Activated naive CD4-positive, alpha-beta T cell treated with anti-CD3 and anti-CD28 coated beads, Interleukin-2, amount 10 ng/mL, durations not matched to agents 7 days and 5 days (primary cell): ENCODE results near the gene FOXN3.
"Not testable (repeated sequence)": the region's sequence is repeated elsewhere in the genome, so short reads cannot be mapped to it uniquely, and the experiment has no call there.

Experiments used
- CTCF ChIA-PET: fragments of 350-600 bp; sonication (Branson Sonifier 250); formaldehyde crosslinking; loops from one replicate; lab custom pipeline; 2021; ENCODE audit warnings: antibody characterized with exemption; lab: Charles Lee
- DNase-seq: peaks from one replicate; pipeline ENCODE4 v3.0.0-alpha.2; 2020
- H3K27ac Mint-ChIP-seq: one replicate; pipeline ENCODE4 v1.8.0; 2021; ENCODE audit warnings: mild to moderate bottlenecking, moderate library complexity, mixed read lengths
- H3K27me3 Mint-ChIP-seq: one replicate; pipeline ENCODE4 v1.8.0; 2021; ENCODE audit warnings: mild to moderate bottlenecking, mixed read lengths
- H3K36me3 Mint-ChIP-seq: one replicate; pipeline ENCODE4 v1.8.0; 2021; ENCODE audit warnings: mixed read lengths
- H3K4me1 Mint-ChIP-seq: one replicate; pipeline ENCODE4 v1.8.0; 2021; ENCODE audit warnings: mixed read lengths
- H3K4me3 Mint-ChIP-seq: one replicate; pipeline ENCODE4 v1.8.0; 2021; ENCODE audit warnings: mild to moderate bottlenecking, moderate library complexity, mixed read lengths
- H3K9me3 Mint-ChIP-seq: one replicate; pipeline ENCODE4 v1.8.0; 2021; ENCODE audit warnings: mixed read lengths

The FOXN3 gene

GRCh38 chr14:89178376-89178775, 238.7 kb downstream of the FOXN3 start:
- no peaks in the 10 kb centered on the region for H3K27me3 Mint-ChIP-seq

DNA sequence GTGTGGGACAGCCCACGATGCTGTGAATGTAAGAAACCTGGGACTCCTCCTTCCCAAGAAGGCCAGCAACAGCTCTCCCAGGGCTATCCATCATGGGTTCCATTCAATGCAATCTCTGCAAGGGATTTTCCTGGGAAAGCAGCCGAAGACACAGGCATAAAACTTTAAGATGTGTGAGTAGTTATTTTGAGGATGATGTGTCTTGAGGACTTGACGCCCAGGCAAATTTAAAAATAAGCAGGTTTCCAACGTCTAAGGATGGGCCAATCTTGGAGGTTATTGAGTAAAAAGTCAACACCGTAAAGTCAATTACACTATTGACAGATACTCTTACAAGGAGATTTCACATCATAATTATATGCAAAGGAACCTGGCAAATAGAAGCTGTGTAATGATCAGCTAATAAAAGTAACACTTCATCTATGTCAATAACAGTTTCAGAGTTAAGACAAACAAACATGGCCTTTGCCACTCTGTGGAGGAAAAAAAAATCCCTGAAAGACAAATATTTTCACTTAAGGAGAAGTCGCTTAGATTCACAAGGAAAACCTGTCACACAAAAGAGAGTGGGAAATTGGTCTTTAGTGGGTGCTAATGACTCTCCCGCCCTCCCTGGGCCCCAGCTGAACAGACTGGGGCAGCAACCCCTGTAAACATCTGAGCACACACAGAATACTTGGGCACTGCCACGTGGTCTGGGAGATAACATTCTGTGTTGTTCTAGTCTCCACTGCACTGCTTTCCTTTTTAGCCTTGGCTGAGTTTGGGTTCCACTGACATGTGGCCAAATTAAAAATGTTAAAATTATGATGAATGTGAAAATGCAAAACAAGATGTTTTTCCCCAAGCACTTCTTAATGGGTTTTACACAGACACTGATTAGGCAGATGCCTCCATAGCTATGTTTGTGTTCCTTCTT, 240.9 kb downstream of the FOXN3 start:
- Mint-ChIP-seq H3K27me3 (no peaks in the 10 kb centered on the region), H3K4me1 (peaks cover 8% of the 10 kb centered on the region), H3K4me3 (no peak overlapping the region), H3K27ac (no peak overlapping the region), H3K36me3 (peaks cover 22% of the 10 kb centered on the region), H3K9me3 (peaks cover 2% of the 10 kb centered on the region)
- no peak for DNase-seq
- CTCF ChIA-PET, result interaction anchor here (1.0 to 3.0 kb wide), 5 partner anchors 10 to 591 kb away, joined by 3 to 15 read pairs (median 9); no protein-coding TSS in a partner anchor

More at GRCh38 chr14:89178376-89178775, 238.7 kb downstream of the FOXN3 start:
- Mint-ChIP-seq H3K4me1 (peaks cover 8% of the 10 kb centered on the region), H3K9me3 (no peaks in the 10 kb centered on the region), H3K27ac (no peak overlapping the region), H3K36me3 (peaks cover 15% of the 10 kb centered on the region), H3K4me3 (no peak overlapping the region)
- CTCF ChIA-PET, result interaction anchor here (0.6 to 3.0 kb wide), 9 partner anchors 8 to 736 kb away, joined by 3 to 15 read pairs (median 4); no protein-coding TSS in a partner anchor
- DNase-seq, result no peak

DNA sequence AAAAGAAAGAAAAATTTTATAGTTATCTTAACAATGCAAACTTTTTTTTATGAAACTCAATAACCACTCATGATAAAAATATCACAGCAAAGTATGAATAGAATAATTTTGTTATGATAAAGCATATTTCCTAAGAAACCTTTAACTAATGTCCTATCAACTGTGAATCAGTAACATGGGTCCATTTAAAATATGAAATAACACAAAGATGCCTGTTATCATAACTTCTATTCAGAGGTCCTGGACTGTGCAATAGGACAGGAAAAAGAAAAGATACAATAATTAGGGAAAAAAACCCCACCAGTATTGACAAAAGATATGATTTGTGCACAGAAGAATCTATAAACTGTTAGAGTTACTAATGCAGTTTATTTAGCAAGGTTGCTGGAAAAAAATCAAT, 245.4 kb downstream of the FOXN3 start:
- Mint-ChIP-seq H3K9me3 (peaks cover 2% of the 10 kb centered on the region), H3K27ac (no peak overlapping the region), H3K4me3 (no peak overlapping the region), H3K4me1 (no peaks in the 10 kb centered on the region), H3K27me3 (no peaks in the 10 kb centered on the region), H3K36me3 (peaks cover 38% of the 10 kb centered on the region)
- CTCF ChIA-PET, result no interaction called here
- DNase-seq, result no peak

- no peak overlapping the region for H3K4me3 Mint-ChIP-seq
- H3K27me3 Mint-ChIP-seq, result no peaks in the 10 kb centered on the region
- H3K36me3 Mint-ChIP-seq, result peaks cover 38% of the 10 kb centered on the region
- no peak for DNase-seq
- H3K9me3 Mint-ChIP-seq, result peaks cover 2% of the 10 kb centered on the region
- CTCF ChIA-PET, result no interaction called here
- H3K27ac Mint-ChIP-seq, result no peak overlapping the region
- no peaks in the 10 kb centered on the region for H3K4me1 Mint-ChIP-seq
Measured at GRCh38 chr14:89171168-89171567, 245.9 kb downstream of the FOXN3 start.

DNA sequence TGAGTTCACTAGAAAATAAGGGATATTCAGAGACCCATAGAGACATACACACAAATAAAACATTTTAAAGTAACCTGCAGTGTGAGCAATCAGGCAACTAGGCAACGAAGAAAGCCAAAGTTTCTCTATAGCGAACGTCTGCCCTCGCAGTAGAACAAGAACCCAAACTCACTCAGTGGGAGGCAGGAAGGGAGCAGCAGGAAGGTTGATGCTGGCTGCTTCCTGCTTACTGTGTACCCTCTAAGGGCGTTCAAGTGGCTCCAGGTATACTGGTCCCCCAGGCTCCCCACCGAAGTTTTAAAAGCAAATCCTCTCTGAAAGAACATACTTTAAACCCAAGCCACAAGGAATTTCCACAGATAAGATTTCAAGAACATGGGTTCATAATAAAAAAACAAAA, 249.3 kb downstream of the FOXN3 start:
- Mint-ChIP-seq H3K4me3 (no peak overlapping the region), H3K27me3 (no peaks in the 10 kb centered on the region), H3K36me3 (peaks cover 27% of the 10 kb centered on the region), H3K9me3 (peaks cover 2% of the 10 kb centered on the region), H3K4me1 (peaks cover 8% of the 10 kb centered on the region), H3K27ac (peak overlapping the region; percentile 8)
- CTCF ChIA-PET, result no interaction called here
- no peak for DNase-seq

DNA sequence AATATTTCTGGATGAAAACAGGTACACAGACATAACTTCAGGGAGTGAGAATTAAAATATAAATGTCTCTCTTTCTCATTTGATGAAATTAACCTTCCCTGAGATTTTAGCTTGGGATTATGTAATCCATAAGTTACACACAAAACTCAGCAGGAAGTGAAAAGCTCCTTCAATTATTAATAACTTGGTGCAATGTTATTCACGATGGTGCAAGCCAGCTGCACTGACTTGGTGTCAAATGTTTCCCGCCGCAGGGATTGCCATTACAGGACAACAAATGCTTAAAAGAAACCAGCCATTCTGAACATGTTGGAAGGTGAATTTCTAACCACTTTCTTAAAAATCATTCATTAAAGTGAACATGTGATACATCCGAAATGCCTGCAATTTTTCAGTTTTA, 250.4 kb downstream of the FOXN3 start:
- H3K27ac Mint-ChIP-seq, result no peak overlapping the region
- H3K36me3 Mint-ChIP-seq, result peaks cover 33% of the 10 kb centered on the region
- no peak overlapping the region for H3K4me3 Mint-ChIP-seq
- peaks cover under 1% of the 10 kb centered on the region for H3K9me3 Mint-ChIP-seq
- CTCF ChIA-PET, result no interaction called here
- H3K27me3 Mint-ChIP-seq, result no peaks in the 10 kb centered on the region
- DNase-seq, result no peak
- H3K4me1 Mint-ChIP-seq, result peaks cover 8% of the 10 kb centered on the region

GRCh38 chr14:89165189-89166181, 251.5 kb downstream of the FOXN3 start:
- H3K27me3 Mint-ChIP-seq, result no peaks in the 10 kb centered on the region
- CTCF ChIA-PET, result interaction anchor here (2.5 kb wide), 1 partner anchor 12 kb away, joined by 7 read pairs; no protein-coding TSS in a partner anchor
- H3K27ac Mint-ChIP-seq, result peak overlapping the region; percentile 38
- peaks cover 8% of the 10 kb centered on the region for H3K4me1 Mint-ChIP-seq
- no peaks in the 10 kb centered on the region for H3K9me3 Mint-ChIP-seq
- no peak overlapping the region for H3K4me3 Mint-ChIP-seq
- peaks cover 34% of the 10 kb centered on the region for H3K36me3 Mint-ChIP-seq
- DNase-seq, result no peak

- H3K4me1 Mint-ChIP-seq, result peaks cover 8% of the 10 kb centered on the region
- no peak overlapping the region for H3K4me3 Mint-ChIP-seq
- CTCF ChIA-PET, result interaction anchor here (0.6 to 2.5 kb wide), 2 partner anchors 13 to 752 kb away, joined by 3 to 7 read pairs; no protein-coding TSS in a partner anchor
- H3K36me3 Mint-ChIP-seq, result peaks cover 37% of the 10 kb centered on the region
- peak overlapping the region; percentile 38 for H3K27ac Mint-ChIP-seq
- H3K27me3 Mint-ChIP-seq, result no peaks in the 10 kb centered on the region
- no peak for DNase-seq
- no peaks in the 10 kb centered on the region for H3K9me3 Mint-ChIP-seq
Measured at GRCh38 chr14:89164168-89165073, 252.6 kb downstream of the FOXN3 start.

- no peak for DNase-seq
- Mint-ChIP-seq H3K9me3 (no peaks in the 10 kb centered on the region), H3K36me3 (peaks cover 38% of the 10 kb centered on the region), H3K27ac (no peak overlapping the region), H3K27me3 (no peaks in the 10 kb centered on the region), H3K4me3 (no peak overlapping the region), H3K4me1 (peaks cover 8% of the 10 kb centered on the region)
- CTCF ChIA-PET, result no interaction called here
Measured at GRCh38 chr14:89163031-89163636, 253.9 kb downstream of the FOXN3 start.

DNA sequence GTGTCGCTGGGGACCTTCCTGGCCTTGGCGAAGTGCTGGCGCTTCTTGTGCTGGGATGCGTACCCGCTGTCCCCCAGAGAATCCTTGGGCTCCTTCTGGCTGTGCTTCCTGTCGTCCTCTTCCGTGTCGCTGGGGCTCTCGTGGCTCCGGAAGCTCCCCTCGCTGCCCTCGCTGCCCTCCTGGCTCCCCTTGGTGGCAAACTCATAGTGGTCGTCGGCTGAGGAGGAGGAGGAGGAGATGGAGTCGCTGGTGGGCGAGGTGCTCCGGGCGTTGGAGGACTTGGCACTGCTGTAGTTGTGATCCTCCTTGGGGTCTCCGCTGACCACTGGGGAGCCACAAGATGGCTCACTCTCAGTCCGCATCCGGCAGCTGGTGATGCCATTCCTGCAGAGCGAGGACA, 254.4 kb downstream of the FOXN3 start:
- Mint-ChIP-seq H3K9me3 (no peaks in the 10 kb centered on the region), H3K27me3 (no peaks in the 10 kb centered on the region), H3K36me3 (peaks cover 35% of the 10 kb centered on the region), H3K27ac (peak overlapping the region; percentile 42), H3K4me3 (no peak overlapping the region), H3K4me1 (peaks cover 8% of the 10 kb centered on the region)
- CTCF ChIA-PET, result no interaction called here
- DNase-seq, result no peak

- Mint-ChIP-seq H3K4me3 (no peak overlapping the region), H3K27ac (peak overlapping the region; percentile 20), H3K9me3 (no peaks in the 10 kb centered on the region), H3K36me3 (peaks cover 28% of the 10 kb centered on the region), H3K27me3 (no peaks in the 10 kb centered on the region), H3K4me1 (peaks cover 6% of the 10 kb centered on the region)
- no peak for DNase-seq
- CTCF ChIA-PET, result no interaction called here
Measured at GRCh38 chr14:89160437-89160836, 256.6 kb downstream of the FOXN3 start.

- Mint-ChIP-seq H3K4me3 (no peak overlapping the region), H3K9me3 (no peaks in the 10 kb centered on the region), H3K36me3 (peaks cover 28% of the 10 kb centered on the region), H3K27ac (no peak overlapping the region), H3K4me1 (no peaks in the 10 kb centered on the region), H3K27me3 (no peaks in the 10 kb centered on the region)
- CTCF ChIA-PET, result no interaction called here
- DNase-seq, result no peak
Measured at GRCh38 chr14:89158701-89159100, 258.3 kb downstream of the FOXN3 start.

DNA sequence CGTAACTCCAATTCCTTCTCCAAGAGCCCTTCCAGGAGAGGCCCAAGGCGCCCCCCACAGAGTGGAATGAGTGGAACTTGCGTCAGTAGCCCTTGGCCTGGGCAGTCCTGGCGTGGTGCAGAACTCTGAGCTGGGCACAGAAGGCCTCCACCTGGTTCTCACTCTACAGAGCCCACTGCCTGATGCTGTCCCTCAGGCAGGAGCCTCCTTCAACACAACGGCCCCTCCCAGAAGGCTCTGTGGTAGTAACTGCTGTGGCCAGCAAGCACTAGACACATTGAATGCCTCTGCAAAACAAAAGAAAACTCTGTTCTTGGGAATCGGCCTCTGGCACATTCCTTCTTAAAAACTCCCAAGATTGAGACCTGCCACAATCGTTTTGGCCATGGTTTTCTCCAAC, 258.9 kb downstream of the FOXN3 start:
- CTCF ChIA-PET, H3K27ac Mint-ChIP-seq, H3K9me3 Mint-ChIP-seq, H3K4me3 Mint-ChIP-seq, H3K27me3 Mint-ChIP-seq, H3K4me1 Mint-ChIP-seq, DNase-seq: not testable (repeated sequence)
- peaks cover 28% of the 10 kb centered on the region for H3K36me3 Mint-ChIP-seq
